NCI-H1436 (cell line): Measurements from ENCODE around the gene ADGRV1.
"Not testable (repeated sequence)": the region's sequence is repeated elsewhere in the genome, so short reads cannot be mapped to it uniquely, and the experiment has no call there.

Experiments
- DNase-seq: peaks from one replicate; lab custom pipeline; 2025; lab: John Stamatoyannopoulos, UW

Gene ADGRV1

GRCh38 chr5:90645024-90645610 lies 86.5 kb downstream of the ADGRV1 start:
- DNase-seq, result no peak

- no peak for DNase-seq
These were observed 92.2 kb downstream of the ADGRV1 start for GRCh38 chr5:90650767-90651166.

GRCh38 chr5:90654215-90654614 lies 95.6 kb downstream of the ADGRV1 start:
- no peak for DNase-seq

DNA sequence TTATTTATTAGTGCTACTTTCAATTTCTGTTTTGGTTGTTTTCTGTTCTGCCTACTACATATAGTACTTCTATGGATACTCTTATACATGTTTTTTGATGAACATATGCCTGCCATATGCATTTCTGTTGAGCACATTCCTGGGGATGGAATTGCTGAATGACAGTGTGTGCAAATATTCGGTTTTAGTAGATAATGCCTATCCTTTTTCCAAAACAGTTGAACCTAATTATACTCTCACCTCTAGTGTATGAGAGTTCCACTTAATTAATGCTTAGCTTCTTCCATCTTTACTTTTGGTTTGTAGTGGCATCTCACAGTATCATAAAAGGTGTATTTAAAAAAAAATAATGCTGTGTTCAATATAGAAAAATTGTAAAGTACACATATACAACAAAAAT lies 96.8 kb downstream of the ADGRV1 start:
- DNase-seq, result no peak

DNA sequence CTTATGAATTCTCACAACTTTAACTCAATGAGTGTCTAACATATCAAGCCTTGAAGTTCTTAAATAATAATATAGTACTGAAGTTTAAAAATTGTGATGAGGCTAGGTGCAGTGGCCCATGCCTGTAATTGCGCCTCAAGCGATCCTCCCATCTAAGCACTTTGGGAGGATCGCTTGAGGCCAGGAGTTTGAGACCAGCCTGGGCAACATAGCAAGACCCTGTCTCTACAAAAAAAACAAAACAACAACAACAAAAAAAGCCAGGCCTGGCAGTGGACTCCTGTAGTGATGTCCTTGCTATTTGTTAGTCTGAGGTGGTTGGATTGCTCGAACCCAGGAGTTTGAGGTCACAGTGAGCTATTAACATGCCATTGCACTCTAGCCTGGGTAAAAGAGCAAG lies 98.4 kb downstream of the ADGRV1 start:
- DNase-seq, result no peak

- DNase-seq, result no peak
These were observed 99.2 kb downstream of the ADGRV1 start for GRCh38 chr5:90657788-90658187.

GRCh38 chr5:90658620-90659019 lies 100.0 kb downstream of the ADGRV1 start:
- DNase-seq, result no peak

DNA sequence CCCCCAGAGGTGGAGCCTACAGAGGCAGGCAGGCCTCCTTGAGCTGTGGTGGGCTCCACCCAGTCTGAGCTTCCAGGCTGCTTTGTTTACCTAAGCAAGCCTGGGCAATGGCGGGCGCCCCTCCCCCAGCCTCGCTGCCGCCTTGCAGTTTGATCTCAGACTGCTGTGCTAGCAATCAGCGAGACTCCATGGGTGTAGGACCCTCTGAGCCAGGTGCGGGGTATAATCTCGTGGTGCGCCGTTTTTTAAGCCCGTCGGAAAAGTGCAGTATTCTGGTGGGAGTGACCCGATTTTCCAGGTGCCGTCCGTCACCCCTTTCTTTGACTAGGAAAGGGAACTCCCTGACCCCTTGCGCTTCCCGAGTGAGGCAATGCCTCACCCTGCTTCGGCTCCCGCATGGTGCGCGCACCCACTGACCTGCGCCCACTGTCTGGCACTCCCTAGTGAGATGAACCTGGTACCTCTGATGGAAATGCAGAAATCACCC lies 109.5 kb downstream of the ADGRV1 start:
- DNase-seq, result not testable (repeated sequence)

- no peak for DNase-seq
These were observed 116.6 kb downstream of the ADGRV1 start for GRCh38 chr5:90675222-90675621.

DNA sequence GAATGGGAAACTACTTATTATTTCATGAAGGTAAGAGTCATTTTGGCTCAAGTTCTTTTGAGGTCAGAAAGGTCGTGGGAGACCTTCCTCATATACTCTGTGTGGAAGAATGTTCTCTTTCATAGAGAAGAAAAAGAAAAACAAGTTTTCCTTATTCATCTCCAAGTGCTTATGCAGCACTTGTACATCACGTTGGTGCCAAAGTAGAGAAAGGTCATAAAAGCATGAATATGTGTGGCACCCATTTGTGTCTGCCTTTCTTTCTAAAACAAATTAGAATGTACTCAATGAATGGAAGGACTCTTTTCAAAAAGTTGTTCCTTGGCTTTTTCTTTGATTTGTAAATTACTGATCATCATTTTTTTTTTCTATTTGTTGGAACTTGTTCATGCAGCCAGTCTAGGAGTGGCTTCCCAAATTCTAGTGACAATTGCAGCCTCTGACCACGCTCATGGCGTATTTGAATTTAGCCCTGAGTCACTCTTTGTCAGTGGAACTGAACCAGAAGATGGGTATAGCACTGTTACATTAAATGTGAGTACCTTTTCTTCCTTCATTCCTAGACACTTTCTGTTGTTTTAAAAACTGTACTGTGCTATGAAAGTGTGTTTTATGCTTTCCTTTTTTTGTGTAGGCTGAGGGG lies 122.4 kb downstream of the ADGRV1 start:
- DNase-seq, result no peak

DNA sequence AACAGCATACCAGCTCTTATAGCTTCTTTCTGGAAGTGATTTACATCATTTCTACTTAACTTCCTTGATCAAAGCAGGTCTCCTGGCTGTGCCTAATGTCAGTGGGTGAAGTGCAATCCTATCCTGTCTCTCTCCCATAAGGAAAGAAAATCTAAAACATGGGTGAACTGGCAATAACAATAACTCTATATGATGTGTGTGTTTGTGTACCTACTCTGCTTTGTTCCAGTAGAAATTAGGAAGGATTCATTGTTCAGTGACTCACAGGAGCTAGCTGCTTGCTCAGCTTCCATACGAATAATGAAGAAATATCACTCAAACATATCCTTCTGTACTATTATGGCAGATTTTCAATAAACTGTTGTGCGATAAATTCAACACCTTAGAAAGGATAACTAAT lies 123.7 kb downstream of the ADGRV1 start:
- DNase-seq, result no peak

DNA sequence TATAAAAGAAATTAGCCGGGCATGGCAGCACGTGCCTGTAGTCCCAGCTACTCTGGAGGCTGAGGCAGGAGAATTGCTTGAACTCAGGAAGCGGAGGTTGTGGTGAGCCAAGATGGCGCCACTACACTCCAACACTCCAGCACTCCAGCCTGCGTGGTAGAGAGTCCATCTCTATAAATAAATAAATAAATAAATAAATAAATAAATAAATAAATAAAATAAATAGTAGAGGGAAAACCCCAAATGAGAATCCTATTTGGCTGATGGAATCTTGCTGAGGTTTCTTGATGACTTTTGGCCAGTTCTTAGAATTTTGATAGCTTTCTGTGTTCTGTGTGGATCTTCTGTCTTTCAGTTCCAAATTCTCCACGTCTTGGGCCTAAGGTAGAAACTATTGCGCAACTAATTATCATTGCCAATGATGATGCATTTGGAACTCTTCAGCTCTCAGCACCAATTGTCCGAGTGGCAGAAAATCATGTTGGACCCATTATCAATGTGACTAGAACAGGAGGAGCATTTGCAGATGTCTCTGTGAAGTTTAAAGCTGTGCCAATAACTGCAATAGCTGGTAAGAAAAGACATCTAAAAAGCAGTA lies 126.9 kb downstream of the ADGRV1 start:
- DNase-seq, result no peak

GRCh38 chr5:90686363-90686762 lies 127.8 kb downstream of the ADGRV1 start:
- DNase-seq, result not testable (repeated sequence)

DNA sequence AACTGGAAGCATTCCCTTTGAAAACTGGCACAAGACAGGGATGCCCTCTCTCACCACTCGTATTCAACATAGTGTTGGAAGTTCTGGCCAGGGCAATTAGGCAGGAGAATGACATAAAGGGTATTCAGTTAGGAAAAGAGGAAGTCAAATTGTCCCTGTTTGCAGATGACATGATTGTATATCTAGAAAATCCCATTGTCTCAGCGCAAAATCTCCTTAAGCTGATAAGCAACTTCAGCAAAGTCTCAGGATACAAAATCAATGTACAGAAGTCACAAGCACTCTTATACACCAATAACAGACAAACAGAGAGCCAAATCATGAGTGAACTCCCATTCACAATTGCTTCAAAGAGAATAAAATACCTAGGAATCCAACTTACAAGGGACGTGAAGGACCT lies 128.9 kb downstream of the ADGRV1 start:
- not testable (repeated sequence) for DNase-seq

- DNase-seq, result no peak
These were observed 130.5 kb downstream of the ADGRV1 start for GRCh38 chr5:90689064-90689463.

GRCh38 chr5:90690307-90690706 lies 131.7 kb downstream of the ADGRV1 start:
- no peak for DNase-seq

DNA sequence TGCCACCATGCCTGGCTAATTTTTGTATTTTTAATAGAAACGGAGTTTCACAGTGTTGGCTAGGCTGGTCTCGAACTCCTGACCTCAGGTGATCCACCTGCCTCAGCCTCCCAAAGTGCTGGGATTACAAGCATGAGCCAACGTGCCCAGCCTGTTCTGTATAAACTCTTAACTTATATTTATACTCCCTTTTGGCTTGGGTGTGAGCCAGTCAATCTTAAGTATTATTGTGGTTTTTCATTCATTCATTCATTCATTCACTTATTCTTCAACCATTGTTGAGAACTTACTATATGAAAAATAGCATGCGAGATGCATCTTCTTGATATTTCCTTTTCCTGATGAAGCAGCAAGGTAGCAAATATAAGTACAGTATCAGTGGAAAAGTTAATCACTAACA lies 132.9 kb downstream of the ADGRV1 start:
- no peak for DNase-seq

DNA sequence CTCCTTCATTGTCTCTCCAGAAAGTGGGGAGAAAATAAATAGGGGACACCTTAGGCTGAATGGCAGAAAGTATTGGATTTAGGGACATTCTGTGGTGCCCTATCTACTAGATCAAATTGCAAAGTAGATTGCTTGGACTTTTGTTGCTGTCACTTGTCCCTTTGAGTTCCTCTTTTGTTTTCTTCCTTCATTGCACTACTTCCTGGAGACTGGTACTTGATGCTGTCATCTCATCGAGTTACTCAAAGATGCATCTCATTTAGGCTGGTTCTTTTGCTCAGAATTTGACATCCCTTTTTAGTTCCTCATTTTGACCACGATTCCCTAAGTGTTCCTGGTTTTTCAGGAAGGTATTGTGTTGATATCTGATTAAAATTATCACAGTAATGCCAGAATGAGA lies 137.6 kb downstream of the ADGRV1 start:
- no peak for DNase-seq

DNA sequence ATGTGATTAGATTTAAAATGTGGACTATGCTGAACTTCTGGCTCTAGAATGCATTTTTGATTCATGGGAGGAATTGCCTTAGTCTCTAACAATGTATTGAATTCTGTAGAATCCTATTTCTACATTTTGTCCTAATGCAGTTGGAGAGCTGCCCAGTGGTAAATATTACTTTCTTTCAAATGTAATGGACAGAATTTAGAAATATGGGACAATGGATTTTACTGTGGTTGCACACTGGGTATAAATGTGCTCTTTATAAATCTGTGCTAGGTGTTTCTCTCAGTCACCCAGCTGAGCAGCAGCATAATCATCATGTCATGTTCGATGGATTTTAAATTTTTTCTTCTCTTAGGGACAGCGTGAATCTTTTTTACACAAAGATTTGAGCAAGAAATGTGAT lies 141.7 kb downstream of the ADGRV1 start:
- no peak for DNase-seq

DNA sequence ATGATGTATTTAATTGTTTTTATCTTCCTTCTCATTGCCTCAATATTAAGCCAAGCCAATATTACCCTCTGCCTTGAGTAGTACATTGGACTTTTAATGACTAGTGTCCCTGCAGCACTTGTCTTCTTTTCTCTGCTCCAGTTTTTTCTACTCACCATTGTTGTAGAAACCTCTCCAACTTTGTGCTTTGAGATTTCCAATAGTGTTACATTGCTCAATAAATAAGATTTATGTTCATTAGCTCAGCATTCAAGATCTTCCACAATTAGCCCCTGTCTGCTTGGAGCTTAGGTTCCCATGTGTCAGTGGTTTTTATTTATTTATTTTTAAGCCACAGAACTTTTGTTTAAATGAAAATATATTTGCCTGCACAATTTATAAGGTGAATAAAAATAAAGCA lies 145.3 kb downstream of the ADGRV1 start:
- no peak for DNase-seq

DNA sequence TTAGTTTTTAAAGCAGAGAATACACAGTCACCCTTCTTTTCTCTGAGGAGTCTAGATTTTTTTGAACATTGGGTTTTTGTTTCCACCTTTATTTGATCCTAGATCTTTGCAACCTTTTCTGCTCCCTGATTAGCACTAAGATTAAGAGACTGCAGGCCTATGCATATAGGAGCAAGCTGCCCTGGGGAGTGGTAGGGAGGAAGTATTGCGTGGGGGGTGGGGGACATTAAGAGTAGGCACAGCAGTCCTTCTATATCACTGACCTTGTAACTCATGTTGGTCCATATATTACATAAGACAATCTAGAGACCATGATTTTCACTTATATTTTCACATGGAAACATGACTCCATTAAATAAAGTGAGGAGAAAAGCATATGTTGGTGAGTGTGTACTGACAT lies 149.1 kb downstream of the ADGRV1 start:
- no peak for DNase-seq

DNA sequence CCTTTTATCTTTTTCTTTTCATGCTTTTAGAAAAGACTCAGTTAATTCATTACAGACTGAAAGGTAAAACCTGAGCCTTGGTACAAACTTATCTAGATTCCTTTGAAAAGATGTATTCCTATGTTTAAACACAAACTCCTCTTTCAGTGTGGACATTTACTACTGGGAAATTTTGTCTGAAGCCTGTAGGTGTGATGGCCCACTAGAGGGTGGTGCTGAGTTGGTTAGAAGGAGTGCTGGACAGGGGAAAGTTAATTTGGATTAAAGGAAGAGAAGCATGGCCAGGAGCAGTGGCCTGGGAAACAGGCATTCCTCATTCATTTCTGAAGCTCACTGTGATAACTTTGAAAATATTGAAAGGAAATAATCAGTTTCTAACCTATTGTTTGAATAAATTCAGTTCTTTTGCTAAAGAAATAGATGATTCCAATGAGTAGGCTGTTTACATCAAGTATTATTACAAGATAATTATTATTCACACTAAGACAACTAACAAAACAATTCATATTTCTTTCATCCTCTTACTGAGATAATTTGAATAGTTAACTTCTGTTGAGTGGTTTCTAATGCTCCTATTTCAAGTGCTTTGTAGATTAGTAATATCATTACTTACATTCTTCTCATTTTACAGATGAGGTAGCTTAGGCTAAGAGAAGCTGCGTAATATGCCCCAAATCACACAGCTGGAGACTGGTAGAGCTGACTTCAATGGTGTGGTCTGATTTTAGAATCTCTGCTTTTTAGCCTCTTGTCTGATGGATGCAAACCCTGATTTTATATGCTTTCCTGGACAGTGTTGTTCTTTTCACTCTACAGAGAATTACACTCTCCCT lies 150.9 kb downstream of the ADGRV1 start:
- DNase-seq, result peak; percentile 26

GRCh38 chr5:90718387-90718786 lies 159.8 kb downstream of the ADGRV1 start:
- DNase-seq, result no peak
